PFSK-1 (cell line): ENCODE measurements around the gene TP53.

ENCODE experiments used
- FOXP2 ChIP-seq: optimal IDR thresholded peaks from 2 replicates; pipeline ENCODE3; 2011; ENCODE audit warnings: borderline replicate concordance, control low read depth, inconsistent platforms; ENCODE audit not compliant: insufficient read depth; ENCODE audit errors: extremely low read length, extremely low read depth
- POLR2AphosphoS5 ChIP-seq: IDR thresholded peaks from 2 replicates; pipeline ENCODE4 v1.6.1; 2012; ENCODE audit warnings: low read depth, mild to moderate bottlenecking, control low read depth, low read length, moderate library complexity
- SIN3A ChIP-seq: IDR thresholded peaks from 2 replicates; pipeline ENCODE4 v1.6.1; 2012; ENCODE audit warnings: mild to moderate bottlenecking, low read length, moderate library complexity, borderline replicate concordance; ENCODE audit not compliant: insufficient read depth
- TAF1 ChIP-seq: IDR thresholded peaks from 2 replicates; pipeline ENCODE4 v1.6.1; 2012; ENCODE audit warnings: low read length, control low read depth, borderline replicate concordance; ENCODE audit not compliant: insufficient read depth
- TF ChIP-seq, protein P1 (sequence below), 2 experiments: IDR thresholded peaks; 2 replicates each; pipeline versions ENCODE4 v1.6.1 to v1.8.0; 2011 to 2012; ENCODE audit warnings: low read depth in 2 of 2, low read length in 2 of 2, control low read depth in 1 of 2, inconsistent platforms in 1 of 2, mild to moderate bottlenecking in 1 of 2, moderate library complexity in 1 of 2; ENCODE audit not compliant: insufficient read depth in 1 of 2

TP53 gene

DNA sequence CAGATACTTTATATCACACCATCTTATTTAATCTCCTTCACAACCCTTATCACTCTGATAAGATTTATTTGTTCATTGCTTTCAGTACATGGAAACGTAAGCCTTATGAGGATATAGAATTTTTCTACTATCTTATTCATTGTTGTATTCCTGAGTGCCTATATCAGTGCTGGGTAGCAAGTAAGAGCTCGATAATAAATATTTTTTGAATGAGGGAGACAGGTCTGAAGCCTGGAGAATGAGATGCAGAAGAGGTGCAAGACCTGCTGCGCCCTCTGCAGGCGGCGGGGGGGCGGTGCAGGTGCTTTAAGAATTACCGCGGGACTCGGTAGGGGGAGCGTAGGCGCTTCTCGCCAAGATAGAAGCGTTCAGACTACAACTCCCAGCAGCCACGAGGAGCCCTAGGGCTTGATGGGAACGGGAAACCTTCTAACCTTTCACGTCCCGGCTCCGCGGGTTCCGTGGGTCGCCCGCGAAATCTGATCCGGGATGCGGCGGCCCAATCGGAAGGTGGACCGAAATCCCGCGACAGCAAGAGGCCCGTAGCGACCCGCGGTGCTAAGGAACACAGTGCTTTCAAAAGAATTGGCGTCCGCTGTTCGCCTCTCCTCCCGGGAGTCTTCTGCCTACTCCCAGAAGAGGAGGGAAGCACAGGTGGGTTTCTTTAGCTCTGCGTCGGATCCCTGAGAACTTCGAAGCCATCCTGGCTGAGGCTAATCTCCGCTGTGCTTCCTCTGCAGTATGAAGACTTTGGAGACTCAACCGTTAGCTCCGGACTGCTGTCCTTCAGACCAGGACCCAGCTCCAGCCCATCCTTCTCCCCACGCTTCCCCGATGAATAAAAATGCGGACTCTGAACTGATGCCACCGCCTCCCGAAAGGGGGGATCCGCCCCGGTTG, 868 bp upstream of the TP53 start, which contains the start of gene WRAP53:
Gene WRAP53, plus strand, starts transcription at position 570 of the 900 bp plus-strand sequence. Its CDS starts 172 bp downstream, at position 742.
- peak; percentile 31 for TF ChIP-seq FOXP2
- peak; percentile 71; the same call in 1 of the 2 replicates for TF ChIP-seq POLR2AphosphoS5
- peak; percentile 61; the same call in 1 of the 2 replicates for TF ChIP-seq SIN3A
- TF ChIP-seq, protein P1, sequence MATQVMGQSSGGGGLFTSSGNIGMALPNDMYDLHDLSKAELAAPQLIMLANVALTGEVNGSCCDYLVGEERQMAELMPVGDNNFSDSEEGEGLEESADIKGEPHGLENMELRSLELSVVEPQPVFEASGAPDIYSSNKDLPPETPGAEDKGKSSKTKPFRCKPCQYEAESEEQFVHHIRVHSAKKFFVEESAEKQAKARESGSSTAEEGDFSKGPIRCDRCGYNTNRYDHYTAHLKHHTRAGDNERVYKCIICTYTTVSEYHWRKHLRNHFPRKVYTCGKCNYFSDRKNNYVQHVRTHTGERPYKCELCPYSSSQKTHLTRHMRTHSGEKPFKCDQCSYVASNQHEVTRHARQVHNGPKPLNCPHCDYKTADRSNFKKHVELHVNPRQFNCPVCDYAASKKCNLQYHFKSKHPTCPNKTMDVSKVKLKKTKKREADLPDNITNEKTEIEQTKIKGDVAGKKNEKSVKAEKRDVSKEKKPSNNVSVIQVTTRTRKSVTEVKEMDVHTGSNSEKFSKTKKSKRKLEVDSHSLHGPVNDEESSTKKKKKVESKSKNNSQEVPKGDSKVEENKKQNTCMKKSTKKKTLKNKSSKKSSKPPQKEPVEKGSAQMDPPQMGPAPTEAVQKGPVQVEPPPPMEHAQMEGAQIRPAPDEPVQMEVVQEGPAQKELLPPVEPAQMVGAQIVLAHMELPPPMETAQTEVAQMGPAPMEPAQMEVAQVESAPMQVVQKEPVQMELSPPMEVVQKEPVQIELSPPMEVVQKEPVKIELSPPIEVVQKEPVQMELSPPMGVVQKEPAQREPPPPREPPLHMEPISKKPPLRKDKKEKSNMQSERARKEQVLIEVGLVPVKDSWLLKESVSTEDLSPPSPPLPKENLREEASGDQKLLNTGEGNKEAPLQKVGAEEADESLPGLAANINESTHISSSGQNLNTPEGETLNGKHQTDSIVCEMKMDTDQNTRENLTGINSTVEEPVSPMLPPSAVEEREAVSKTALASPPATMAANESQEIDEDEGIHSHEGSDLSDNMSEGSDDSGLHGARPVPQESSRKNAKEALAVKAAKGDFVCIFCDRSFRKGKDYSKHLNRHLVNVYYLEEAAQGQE (IDR thresholded peaks at IDR 0.05; ENCODE audit: insufficient read depth in 1 of 2, low read depth in 2 of 2, low read length in 2 of 2) = no peak
- peak; percentile 87 for TF ChIP-seq TAF1

DNA sequence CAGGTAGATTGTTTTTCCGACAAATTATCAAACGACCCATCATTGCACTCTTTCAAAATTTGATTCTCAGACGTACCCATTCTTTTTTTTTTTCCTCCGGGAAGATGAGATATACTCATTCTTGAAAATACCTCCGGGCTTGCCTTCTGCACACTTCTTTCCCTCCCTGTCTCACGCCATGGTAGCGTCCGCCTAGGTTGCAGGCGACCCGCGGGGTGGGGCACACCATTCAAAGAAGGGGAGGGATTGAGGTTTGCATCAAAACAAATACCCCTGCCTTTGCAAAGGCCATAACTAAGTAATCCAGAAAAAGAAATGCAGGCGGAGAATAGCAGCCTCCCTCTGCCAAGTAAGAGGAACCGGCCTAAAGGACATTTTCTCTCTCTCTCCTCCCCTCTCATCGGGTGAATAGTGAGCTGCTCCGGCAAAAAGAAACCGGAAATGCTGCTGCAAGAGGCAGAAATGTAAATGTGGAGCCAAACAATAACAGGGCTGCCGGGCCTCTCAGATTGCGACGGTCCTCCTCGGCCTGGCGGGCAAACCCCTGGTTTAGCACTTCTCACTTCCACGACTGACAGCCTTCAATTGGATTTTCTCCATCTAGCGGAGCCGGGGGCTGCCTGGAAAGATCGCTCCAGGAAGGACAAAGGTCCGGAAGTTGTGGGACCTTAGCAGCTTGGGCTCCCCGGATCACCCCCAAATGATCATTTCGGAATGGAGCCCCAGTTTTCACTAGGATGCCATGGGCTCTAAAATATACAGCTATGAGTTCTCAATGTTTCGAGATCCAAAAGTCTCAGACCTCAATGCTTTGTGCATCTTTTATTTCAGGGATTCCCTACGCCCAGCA, 843 bp downstream of the TP53 start:
- TF ChIP-seq, protein P1 (IDR thresholded peaks at IDR 0.05; ENCODE audit: insufficient read depth in 1 of 2, low read depth in 2 of 2, low read length in 2 of 2) = no peak
- TF ChIP-seq POLR2AphosphoS5 (peak; percentile 64), SIN3A (peak; percentile 78; the same call in 1 of the 2 replicates), FOXP2 (no peak), TAF1 (peak; percentile 78; the same call in 1 of the 2 replicates)

DNA sequence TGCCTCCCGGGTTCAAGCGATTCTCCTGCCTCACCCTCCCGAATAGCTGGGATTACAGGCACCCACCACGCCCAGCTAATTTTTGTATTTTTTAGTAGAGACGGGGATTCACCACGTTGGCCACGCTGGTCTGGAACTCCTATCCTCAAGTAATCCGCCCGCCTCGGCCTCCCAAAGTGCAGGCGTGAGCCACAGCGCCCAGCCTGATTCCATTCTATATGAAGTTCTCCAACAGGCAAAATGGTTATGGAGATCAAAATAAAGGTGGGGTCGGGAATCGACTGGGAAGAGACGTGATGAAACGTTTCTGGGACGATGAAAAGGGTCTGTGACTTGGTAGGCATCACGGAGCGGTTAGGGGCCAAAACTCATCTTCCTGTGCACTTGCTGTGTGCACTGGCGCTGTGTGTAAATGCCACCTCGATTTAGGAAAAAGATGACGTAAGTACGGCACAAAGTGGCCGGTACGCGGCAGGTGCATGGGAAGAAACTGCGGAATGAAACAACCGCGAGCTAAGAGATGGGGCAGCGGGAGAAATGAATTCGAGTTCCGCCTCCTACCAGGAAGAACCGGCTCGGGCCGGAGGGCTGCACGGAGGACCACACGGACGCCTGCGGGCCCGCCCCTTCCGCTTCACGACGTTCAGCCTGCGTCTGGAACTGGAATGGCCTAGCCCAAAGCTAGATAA, 1.6 kb downstream of the TP53 start:
- TF ChIP-seq, protein P1 (IDR thresholded peaks at IDR 0.05; ENCODE audit: insufficient read depth in 1 of 2, low read depth in 2 of 2, low read length in 2 of 2) = no peak
- TF ChIP-seq TAF1 (peak; percentile 70; the same call in 1 of the 2 replicates), FOXP2 (peak; percentile 56), POLR2AphosphoS5 (peak; percentile 53), SIN3A (peak; percentile 77; the same call in 1 of the 2 replicates)

DNA sequence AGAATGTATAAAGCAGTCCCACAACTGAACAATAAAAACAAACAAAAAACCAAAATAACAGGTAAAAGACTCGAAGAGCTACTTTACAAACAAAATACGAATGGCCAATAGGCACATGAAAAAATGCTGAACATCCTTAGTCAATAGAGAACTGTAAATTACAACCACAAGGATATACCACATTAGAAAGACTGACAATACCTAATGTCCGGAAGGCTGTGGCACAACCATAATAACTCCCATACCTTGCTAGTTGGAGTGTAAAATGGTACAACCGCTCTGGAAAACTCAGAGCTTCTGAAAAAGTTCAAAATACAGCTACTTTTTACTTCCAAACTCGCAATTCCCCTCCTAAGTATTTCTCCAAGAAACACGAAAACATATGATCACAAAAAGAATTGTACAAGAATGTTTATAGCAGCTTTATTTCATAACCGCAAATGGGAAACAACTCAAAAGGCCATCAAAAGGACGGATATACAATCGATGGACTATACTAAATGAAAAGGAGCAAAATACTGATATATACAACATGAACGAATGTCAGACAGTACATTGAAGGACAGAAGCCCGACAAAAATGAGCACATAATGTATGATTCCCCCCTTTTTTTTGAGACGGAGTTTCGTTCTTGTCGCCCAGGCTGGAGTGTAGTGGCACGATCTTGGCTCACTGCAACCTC, 2.3 kb downstream of the TP53 start:
- TF ChIP-seq POLR2AphosphoS5 = no peak
- TF ChIP-seq FOXP2 = no peak
- no peak for TF ChIP-seq TAF1
- TF ChIP-seq, protein P1 (IDR thresholded peaks at IDR 0.05; ENCODE audit: insufficient read depth in 1 of 2, low read depth in 2 of 2, low read length in 2 of 2) = no peak
- no peak for TF ChIP-seq SIN3A
